ENCODE measurements around the gene AQP2. TPM values are rescaled to one million over a fixed set of nuclear protein-coding genes. Genes with fewer than 3 reads are reported as not detected.

Gene AQP2
- total and polyA plus RNA-seq, 2 of the 13 experiments (the other 11 are each of a cell fraction or from before 2014, with no cell fraction given) = not detected

GRCh38 chr12:49967042-49967776 is 16.7 kb downstream of the AQP2 start (continued):
- TF ChIP-seq ZBTB40 (IDR thresholded peaks at IDR 0.05) = no peak
- peak; percentile 31; the same call in 1 of the 2 replicates for TF ChIP-seq ZBTB40 (CRISPR knock-in tag; IDR thresholded peaks at IDR 0.05)
- no peak for TF ChIP-seq SETDB1 (CRISPR knock-in tag; IDR thresholded peaks at IDR 0.05; ENCODE audit: borderline replicate concordance)
- no peak for TF ChIP-seq SATB2 (CRISPR knock-in tag; IDR thresholded peaks at IDR 0.05)
- no peak for TF ChIP-seq ONECUT2 (CRISPR knock-in tag; IDR thresholded peaks at IDR 0.05)
- no peak for TF ChIP-seq IRX3 (CRISPR knock-in tag; IDR thresholded peaks at IDR 0.05; ENCODE audit: borderline replicate concordance, low read depth)
- no peak for TF ChIP-seq ZNF256 (CRISPR knock-in tag; conservative IDR thresholded peaks at IDR 0.05)
- no peak for TF ChIP-seq TRIM24 (CRISPR knock-in tag; IDR thresholded peaks at IDR 0.05)
- TF ChIP-seq ZNF891 (CRISPR knock-in tag; IDR thresholded peaks at IDR 0.05) = peak; percentile 75
- TF ChIP-seq REPIN1 (CRISPR knock-in tag; IDR thresholded peaks at IDR 0.05; ENCODE audit: borderline replicate concordance, low read depth) = no peak
- no peak for TF ChIP-seq CEBPB (IDR thresholded peaks at IDR 0.05; ENCODE audit: borderline replicate concordance, low read depth, low read length)
- no peak for TF ChIP-seq KDM6A (CRISPR knock-in tag; IDR thresholded peaks at IDR 0.05; ENCODE audit: low read depth)
- no peak for TF ChIP-seq RARA (CRISPR knock-in tag; IDR thresholded peaks at IDR 0.05)
- TF ChIP-seq IKZF5 (CRISPR knock-in tag; IDR thresholded peaks at IDR 0.05) = 0 out of 2 replicates have a peak, but pooled peaks have one; percentile 24
- no peak for TF ChIP-seq MAFG (CRISPR knock-in tag; IDR thresholded peaks at IDR 0.05)
- TF ChIP-seq ZNF772 (CRISPR knock-in tag; IDR thresholded peaks at IDR 0.05) = peak; percentile 84
- no peak for TF ChIP-seq FOXP1 (IDR thresholded peaks at IDR 0.05)
- no peak for TF ChIP-seq FOXP1 (CRISPR knock-in tag; IDR thresholded peaks at IDR 0.05)
- no peak for TF ChIP-seq SNRNP70 (IDR thresholded peaks at IDR 0.05; ENCODE audit: low read depth, low read length)

Data from HepG2 (cell line).